ENCODE data around the gene PI4K2B.

- TF ChIP-seq POLR2AphosphoS5 (IDR thresholded peaks at IDR 0.05; ENCODE audit: low read depth, low read length): no peak
- no peak for TF ChIP-seq TAF1 (IDR thresholded peaks at IDR 0.05; ENCODE audit: low read depth, low read length)
- TF ChIP-seq POLR2A (IDR thresholded peaks at IDR 0.05; ENCODE audit: low read depth, low read length): no peak
- TF ChIP-seq SPI1 (IDR thresholded peaks at IDR 0.05; ENCODE audit: low read depth, low read length): no peak
Measured at GRCh38 chr4:25320773-25321172, 86.9 kb downstream of the PI4K2B start.
